ENCODE results near the gene STYXL1.

The STYXL1 gene

DNA sequence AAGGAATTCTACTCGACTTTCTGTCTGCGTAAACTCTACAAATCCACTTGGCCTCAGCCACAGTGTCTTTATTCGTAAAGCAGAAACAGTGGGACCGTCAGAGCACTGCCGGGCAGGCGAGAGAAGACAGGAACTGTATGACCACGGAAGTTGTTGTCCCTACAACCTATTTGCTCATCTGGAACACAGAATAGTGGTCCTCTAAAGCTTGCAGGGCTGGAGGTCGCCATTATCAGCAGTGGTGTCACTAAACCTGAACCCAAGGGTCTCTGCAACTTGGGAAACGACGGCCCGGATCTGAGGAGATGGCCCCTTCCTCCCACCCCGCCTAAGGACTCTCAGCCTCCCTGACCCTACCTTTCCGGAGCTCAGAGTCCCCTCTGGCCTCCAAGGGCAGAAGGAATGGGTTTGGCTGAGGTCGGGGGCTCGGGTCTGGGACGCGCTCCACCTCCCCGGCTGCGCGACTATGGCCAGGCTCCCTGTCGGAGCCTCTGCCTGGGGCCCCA is 442 bp downstream of the STYXL1 start:
- peak overlapping the region; percentile 80 for H3K4me2 ChIP-seq (ENCODE audit: low read length)
- H3K9me2 ChIP-seq (replicated peaks; ENCODE audit: control insufficient read depth, low read length): no peaks in the 10 kb centered on the region
- peak overlapping the region; percentile 86 for H3K4me3 ChIP-seq (ENCODE audit: low read length)
- peak overlapping the region; percentile 77 for H3K27ac ChIP-seq (ENCODE audit: low read depth, low read length)
- H3K4me1 ChIP-seq (ENCODE audit: control insufficient read depth, low read length): peaks cover 36% of the 10 kb centered on the region
- H3K79me2 ChIP-seq (ENCODE audit: control insufficient read depth, low read length): peaks cover 98% of the 10 kb centered on the region
- no peaks in the 10 kb centered on the region for H3K9me3 ChIP-seq (ENCODE audit: control insufficient read depth, insufficient read depth, low read length)
- peaks cover 63% of the 10 kb centered on the region for H3K36me3 ChIP-seq (ENCODE audit: control insufficient read depth, low read length)
- peaks cover 16% of the 10 kb centered on the region; the same call in 1 of the 2 replicates for H4K20me1 ChIP-seq (ENCODE audit: control insufficient read depth, insufficient read depth, low read depth, low read length)
- TF ChIP-seq, protein P1, sequence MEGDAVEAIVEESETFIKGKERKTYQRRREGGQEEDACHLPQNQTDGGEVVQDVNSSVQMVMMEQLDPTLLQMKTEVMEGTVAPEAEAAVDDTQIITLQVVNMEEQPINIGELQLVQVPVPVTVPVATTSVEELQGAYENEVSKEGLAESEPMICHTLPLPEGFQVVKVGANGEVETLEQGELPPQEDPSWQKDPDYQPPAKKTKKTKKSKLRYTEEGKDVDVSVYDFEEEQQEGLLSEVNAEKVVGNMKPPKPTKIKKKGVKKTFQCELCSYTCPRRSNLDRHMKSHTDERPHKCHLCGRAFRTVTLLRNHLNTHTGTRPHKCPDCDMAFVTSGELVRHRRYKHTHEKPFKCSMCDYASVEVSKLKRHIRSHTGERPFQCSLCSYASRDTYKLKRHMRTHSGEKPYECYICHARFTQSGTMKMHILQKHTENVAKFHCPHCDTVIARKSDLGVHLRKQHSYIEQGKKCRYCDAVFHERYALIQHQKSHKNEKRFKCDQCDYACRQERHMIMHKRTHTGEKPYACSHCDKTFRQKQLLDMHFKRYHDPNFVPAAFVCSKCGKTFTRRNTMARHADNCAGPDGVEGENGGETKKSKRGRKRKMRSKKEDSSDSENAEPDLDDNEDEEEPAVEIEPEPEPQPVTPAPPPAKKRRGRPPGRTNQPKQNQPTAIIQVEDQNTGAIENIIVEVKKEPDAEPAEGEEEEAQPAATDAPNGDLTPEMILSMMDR (IDR thresholded peaks at IDR 0.05; ENCODE audit: low read depth, low read length, poor library complexity, severe bottlenecking): no peak
- TF ChIP-seq EZH2phosphoT487 (IDR thresholded peaks at IDR 0.05; ENCODE audit: borderline replicate concordance, low read length): no peak
- no peaks in the 10 kb centered on the region for H3F3A ChIP-seq (ENCODE audit: control insufficient read depth, insufficient read depth)
- H3K27me3 ChIP-seq (ENCODE audit: control insufficient read depth, low read length): no peaks in the 10 kb centered on the region

DNA sequence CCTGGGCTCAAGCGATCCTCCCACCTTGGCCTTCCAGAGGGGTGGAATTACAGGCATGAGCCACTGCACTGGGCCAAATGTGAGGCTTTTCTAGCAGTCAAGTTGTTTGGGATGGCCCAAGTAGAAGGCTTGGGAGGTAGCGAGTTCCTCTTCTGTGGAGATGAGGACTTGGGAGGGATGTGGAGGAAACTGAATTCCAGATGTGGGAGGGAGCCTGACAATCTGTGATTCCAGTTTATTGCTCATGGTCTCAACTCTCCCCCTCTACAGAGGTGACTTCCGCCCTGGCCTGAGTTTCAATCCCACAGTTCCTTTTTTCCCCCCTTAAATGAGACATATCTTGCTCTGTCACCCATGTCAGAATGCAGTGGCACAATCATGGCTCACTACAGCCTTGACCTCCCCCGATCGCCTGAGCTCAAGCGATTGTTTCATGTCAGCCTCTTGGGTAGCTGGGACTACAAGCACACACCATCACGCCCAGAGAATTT is 3.4 kb downstream of the STYXL1 start:
- H3K79me2 ChIP-seq (ENCODE audit: control insufficient read depth, low read length): peaks cover 86% of the 10 kb centered on the region

DNA sequence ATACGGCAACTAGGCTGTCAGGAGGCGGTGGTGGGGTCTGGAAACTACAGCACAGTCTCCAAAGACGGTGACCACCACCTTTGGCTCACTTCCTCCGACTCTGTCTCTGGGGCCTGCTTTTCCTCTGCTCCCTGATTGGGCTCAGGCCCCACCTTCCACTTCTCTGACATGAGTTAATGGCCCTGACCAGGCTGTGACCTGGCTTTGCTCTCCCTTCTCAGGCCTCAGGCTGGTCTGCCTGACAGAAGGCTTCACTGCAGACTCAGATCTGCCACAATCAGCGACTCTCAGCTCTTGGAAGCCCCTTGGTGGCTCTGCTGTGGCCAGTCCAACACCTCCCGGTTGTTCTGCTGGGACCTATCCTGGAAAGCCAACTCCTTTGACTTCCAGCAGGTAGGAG is 7.7 kb downstream of the STYXL1 start:
- H3K4me1 ChIP-seq (ENCODE audit: control insufficient read depth, low read length): peaks cover 6% of the 10 kb centered on the region; the same call in 1 of the 2 replicates
- TF ChIP-seq EZH2phosphoT487 (IDR thresholded peaks at IDR 0.05; ENCODE audit: borderline replicate concordance, low read length): no peak
- TF ChIP-seq, protein P1 (IDR thresholded peaks at IDR 0.05; ENCODE audit: low read depth, low read length, poor library complexity, severe bottlenecking): no peak
- H3K79me2 ChIP-seq (ENCODE audit: control insufficient read depth, low read length): peaks cover 45% of the 10 kb centered on the region
- peaks cover 8% of the 10 kb centered on the region; the same call in 1 of the 2 replicates for H4K20me1 ChIP-seq (ENCODE audit: control insufficient read depth, insufficient read depth, low read depth, low read length)
- H3K4me2 ChIP-seq (ENCODE audit: low read length): no peak overlapping the region
- no peak overlapping the region for H3K4me3 ChIP-seq (ENCODE audit: low read length)
- H3K27ac ChIP-seq (ENCODE audit: low read depth, low read length): no peak overlapping the region
- peaks cover 23% of the 10 kb centered on the region for H3K36me3 ChIP-seq (ENCODE audit: control insufficient read depth, low read length)
- H3K9me2 ChIP-seq (replicated peaks; ENCODE audit: control insufficient read depth, low read length): no peaks in the 10 kb centered on the region
- no peaks in the 10 kb centered on the region for H3K9me3 ChIP-seq (ENCODE audit: control insufficient read depth, insufficient read depth, low read length)
- H3K27me3 ChIP-seq (ENCODE audit: control insufficient read depth, low read length): no peaks in the 10 kb centered on the region
- H3F3A ChIP-seq (ENCODE audit: control insufficient read depth, insufficient read depth): no peaks in the 10 kb centered on the region

More for the DNA sequence above, 3.4 kb downstream of the STYXL1 start:
- Histone ChIP-seq H3K27ac (ENCODE audit: low read depth, low read length) (no peak overlapping the region), H3K9me3 (ENCODE audit: control insufficient read depth, insufficient read depth, low read length) (no peaks in the 10 kb centered on the region), H3K4me3 (ENCODE audit: low read length) (no peak overlapping the region), H4K20me1 (ENCODE audit: control insufficient read depth, insufficient read depth, low read depth, low read length) (peaks cover 15% of the 10 kb centered on the region), H3K4me2 (ENCODE audit: low read length) (no peak overlapping the region), H3K27me3 (ENCODE audit: control insufficient read depth, low read length) (no peaks in the 10 kb centered on the region), H3K9me2 (replicated peaks; ENCODE audit: control insufficient read depth, low read length) (no peaks in the 10 kb centered on the region), H3K36me3 (ENCODE audit: control insufficient read depth, low read length) (peaks cover 51% of the 10 kb centered on the region), H3K4me1 (ENCODE audit: control insufficient read depth, low read length) (peaks cover 25% of the 10 kb centered on the region), H3F3A (ENCODE audit: control insufficient read depth, insufficient read depth) (no peaks in the 10 kb centered on the region)
- no peak for TF ChIP-seq EZH2phosphoT487 (IDR thresholded peaks at IDR 0.05; ENCODE audit: borderline replicate concordance, low read length)
- TF ChIP-seq, protein P1 (IDR thresholded peaks at IDR 0.05; ENCODE audit: low read depth, low read length, poor library complexity, severe bottlenecking): no peak
